CD4-positive, alpha-beta T cell treated with Interleukin-6 at 100 ng/mL for 8 hours (primary cell): ENCODE results near the gene VANGL1.

ENCODE experiments used
- DNase-seq: peaks from one replicate; pipeline ENCODE4 v3.0.0-alpha.2; 2020; ENCODE audit warnings: mixed read lengths, low spot score

VANGL1 gene

DNA sequence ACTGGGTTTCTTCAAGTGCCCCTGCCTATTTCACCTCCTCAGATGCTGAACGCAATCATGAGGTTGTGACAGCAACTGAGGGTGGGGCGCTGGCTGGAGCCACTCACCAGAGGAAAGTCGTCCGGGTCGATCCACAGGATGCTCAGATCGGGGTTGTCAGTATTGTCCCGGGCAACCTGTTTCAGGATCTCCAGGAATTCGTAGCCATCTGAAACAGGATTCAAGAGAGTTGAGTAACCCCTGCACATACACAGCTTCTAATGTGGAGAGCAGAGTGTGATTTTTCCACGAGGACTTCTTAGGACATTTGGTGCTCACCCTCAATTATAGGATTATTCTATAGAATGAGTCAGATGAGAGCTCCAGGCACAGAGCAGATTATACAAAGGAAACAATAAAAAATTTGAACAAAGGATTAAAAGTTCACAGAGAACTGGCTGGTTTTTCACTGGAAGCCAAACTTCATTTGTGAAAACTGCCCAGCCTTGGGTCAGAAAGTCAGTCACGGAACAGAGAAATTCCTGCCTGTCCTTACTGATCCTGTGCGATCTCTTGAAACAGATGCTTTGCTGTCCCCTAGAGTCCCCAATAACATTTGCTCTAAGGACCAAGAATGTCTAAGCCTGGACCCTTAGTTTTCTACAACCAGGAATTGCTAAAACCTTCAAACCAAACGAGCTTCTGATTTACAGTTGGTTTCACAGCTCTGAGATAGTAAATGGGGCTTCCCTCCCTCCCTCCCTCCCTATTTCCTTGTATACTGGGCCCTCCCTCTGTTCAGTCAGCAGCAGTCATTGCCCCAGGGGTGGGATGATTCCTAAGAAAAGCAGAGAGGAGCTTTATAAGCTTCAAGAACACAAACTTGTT is 63.5 kb downstream of the VANGL1 start:
- no peak for DNase-seq

GRCh38 chr1:115705963-115706362 is 64.2 kb downstream of the VANGL1 start:
- no peak for DNase-seq

DNA sequence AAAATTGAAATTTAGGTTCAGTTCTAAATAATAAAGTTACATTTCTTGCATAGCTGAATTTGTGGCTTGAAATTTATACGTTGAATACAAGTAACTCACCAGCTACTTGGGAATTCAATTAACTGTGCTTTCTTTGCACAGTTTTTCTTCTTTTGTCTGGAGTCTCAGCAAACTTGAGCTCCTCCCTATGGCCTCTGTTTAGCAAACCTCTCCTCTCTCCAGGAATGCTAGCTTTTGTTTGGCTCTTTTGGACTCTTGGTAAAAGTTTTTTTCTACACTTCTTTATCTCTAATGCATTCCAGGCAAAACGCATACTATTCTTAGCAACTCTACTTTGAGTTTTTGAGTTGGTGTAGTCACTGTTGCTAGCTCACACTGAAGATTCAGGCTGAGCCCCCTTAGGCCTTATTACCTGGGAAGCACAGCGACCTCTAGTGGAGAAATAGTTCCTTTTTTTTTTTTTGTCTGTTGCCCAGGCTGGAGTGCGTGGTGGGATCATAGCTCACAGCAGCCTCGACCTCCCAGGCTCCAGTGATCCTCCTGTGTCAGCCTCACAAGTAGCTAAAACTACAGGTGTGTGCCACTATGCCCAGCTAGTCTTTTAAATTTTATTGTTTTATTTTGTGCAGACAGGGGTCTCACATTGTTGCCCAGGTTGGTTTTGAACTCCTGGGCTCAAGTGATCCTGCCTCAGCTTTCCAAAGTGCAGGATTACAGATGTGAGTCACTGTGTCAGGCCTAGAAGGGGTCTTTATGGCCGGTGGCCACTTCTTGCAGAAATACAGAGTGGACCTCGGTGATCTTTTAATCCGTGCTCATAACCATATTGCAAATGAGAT is 65.0 kb downstream of the VANGL1 start:
- no peak for DNase-seq

DNA sequence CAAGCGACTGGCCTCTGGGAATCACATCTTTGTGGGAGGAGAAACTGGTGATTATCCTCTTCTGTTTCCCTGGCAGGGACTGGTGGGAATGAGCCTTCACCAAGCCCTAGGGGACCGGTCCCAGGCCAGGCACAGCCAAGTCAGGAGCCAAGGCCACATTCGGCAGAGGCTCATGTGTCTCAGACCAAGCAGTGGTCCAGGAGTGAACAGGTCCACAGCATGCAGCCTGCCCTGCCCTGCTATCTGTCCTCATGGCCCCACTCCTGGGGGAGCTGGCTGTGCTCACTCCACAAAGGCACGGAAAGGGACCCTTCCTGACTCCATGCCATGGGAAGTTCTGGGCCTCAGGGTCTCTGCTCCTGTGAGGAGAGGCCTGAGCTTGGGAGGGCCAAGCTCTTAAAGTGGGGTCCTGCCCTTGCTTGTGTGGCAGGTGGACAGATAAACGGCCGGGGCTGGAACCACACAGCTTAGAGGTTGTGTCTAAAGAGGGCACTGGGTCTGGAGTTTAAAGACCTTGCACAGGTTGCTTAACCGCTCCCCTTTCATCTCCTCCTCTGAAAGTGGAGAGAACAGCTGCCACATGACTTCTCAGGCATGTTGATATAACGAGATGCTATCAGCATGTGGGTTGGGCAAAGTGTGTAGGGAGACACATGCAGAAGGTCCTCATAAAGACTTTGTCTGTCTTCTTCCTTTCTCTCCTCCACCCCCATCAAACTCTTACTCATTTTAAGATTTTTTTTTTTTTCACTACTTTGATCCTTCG is 69.3 kb downstream of the VANGL1 start:
- DNase-seq = no peak

- no peak for DNase-seq
These were observed 71.3 kb downstream of the VANGL1 start for GRCh38 chr1:115712911-115713609.

DNA sequence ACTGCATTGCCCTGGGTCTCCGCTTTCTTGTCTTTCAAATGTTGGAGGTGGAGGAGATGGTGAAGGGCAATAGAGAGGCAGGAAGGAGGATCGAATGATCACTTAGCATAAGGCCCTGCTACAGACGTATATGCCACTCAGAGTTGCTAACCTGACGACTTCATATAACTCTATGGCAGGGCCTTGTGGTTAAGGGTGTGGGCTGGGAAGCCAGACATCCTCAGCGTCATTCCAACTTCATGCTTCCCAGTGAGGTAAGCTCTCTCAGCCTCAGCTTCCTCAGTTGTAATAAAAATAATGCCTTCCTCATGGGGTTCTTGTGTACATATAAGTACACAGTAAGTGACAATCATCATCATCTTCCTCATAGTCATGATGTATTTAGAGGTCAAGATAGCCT is 72.1 kb downstream of the VANGL1 start:
- DNase-seq = no peak

GRCh38 chr1:115714572-115715141 is 72.9 kb downstream of the VANGL1 start:
- no peak for DNase-seq

DNA sequence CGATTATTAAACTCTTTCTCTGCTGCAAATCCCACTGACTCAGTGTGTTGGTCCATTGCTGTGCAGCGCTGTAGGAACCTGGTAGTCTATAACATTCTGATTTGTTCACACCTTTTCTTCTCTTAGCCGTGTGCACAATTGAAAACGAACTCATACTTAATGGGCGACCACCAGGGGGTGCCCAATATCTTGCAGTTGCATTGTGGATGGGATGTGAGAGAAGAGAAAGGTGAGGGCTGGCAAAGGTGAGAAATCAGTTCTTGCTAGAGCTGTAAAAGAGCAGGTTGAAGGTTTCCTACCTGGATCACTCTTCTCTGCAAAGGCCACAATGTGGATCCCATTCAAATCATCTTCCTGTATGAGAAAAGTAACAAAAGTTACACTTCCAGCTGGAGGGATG is 75.8 kb downstream of the VANGL1 start:
- peak; percentile 8 for DNase-seq

GRCh38 chr1:115718011-115718754 is 76.4 kb downstream of the VANGL1 start:
- no peak for DNase-seq

GRCh38 chr1:115719285-115719684 is 77.5 kb downstream of the VANGL1 start:
- no peak for DNase-seq

- no peak for DNase-seq
These were observed 80.5 kb downstream of the VANGL1 start for GRCh38 chr1:115722221-115722620.

DNA sequence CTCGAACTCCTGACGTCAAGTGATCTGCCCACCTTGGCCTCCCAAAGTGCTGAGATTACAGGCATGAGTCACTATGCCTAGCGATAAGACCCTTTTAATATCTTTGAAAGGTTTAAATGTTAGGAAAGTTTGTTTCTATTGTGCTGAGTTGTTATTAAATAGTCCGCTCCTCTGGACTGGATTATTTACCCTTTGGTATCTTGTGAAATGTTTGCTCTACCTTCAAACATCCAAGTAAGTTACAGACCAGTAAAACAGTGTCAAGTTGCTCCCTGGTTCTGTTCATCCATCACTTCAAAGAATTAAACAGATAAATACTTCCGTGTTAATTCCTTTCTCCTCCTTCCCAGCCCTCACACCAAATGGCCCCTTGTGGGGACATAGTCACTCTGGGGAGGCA is 82.0 kb downstream of the VANGL1 start:
- no peak for DNase-seq

DNA sequence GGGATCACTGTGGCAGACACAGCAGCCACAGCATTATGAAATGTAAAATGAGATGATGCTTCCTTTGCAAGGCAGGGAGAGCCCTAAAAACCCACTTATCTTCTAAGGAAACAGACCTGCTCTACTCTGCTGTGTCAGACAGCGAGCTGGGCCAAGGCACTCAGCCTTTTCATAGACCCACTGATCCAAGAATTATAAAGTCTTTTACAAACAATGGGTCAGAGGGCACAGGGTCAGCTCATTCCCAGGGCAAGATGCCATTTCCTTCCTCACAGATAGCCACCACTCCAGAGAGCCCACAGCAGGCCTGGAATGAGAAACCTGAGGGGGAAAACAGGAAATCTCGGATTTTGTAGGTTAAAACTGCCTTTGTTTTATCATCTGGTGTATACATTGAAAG is 83.8 kb downstream of the VANGL1 start:
- DNase-seq = no peak

GRCh38 chr1:115726161-115726560 is 84.4 kb downstream of the VANGL1 start:
- no peak for DNase-seq

- no peak for DNase-seq
These were observed 84.8 kb downstream of the VANGL1 start for GRCh38 chr1:115726570-115726969.

- no peak for DNase-seq
These were observed 86.0 kb downstream of the VANGL1 start for GRCh38 chr1:115727706-115728249.

- no peak for DNase-seq
These were observed 86.6 kb downstream of the VANGL1 start for GRCh38 chr1:115728341-115728740.

DNA sequence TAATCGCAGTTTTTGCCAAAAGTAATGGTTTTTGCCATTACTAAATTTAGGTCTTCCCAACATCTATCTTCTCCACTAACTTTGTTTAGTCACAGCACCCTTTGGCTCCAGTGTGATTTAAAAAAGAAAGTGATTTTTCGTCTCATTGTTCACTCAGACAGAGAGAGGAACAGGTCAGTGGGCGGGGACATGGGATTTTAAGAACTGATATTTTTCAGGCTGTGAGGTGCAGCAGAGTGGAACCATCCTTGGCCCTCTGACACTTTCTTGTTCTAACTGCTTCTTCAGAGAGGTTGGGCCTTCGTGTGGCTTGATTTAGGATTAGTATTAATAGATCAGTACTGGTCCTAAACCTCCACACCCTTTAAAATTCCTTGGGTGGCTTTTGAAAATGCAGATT is 88.0 kb downstream of the VANGL1 start:
- DNase-seq = no peak

DNA sequence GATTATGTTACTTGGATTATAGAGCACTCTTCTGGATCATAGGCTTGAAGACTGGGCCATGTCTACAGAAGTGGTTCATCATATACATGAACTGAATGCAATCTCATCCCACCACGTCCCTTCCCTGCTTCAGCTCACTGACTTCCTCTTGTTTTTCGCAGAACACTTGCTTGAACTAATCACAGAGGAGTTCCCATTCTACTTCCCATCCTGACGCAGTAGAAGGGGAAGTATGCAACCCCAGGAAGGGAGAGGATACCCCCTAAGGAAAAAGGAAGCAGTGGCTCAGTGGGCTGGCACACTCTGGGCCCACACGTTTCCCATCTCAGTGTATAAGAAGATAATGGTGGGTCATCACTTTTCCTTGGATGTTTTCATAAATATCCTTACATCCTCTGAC is 90.5 kb downstream of the VANGL1 start:
- DNase-seq = no peak

DNA sequence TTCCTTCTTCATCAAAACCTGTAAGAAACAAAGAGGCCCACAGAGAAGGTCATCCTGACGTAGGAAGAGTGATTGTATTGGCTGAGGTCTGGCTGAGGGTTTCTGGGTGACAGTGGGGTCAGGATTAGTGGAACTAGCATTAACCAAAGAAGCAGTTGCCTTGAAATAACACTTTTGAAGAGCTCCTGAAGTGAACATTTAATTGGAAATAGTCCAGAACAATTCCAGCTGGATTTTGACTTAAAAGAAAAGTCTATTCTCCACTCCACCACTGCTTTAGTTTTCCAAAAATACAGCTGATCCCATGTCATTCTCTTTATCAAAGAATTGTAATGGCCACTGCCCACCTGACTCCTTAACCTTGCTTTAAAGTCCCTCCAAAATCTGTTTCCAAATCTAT is 99.0 kb downstream of the VANGL1 start:
- no peak for DNase-seq
